Osteoblast (primary cell): ENCODE measurements around the gene LCLAT1. TPM values are rescaled to one million over a fixed set of nuclear protein-coding genes. Genes with fewer than 3 reads are reported as not detected.

ENCODE experiments used
- DNase-seq: peaks from one replicate; pipeline ENCODE4 v3.0.0; 2011; ENCODE audit warnings: low spot score, mixed read lengths; ENCODE audit not compliant: insufficient read length; ENCODE audit errors: missing footprints
- H2AFZ ChIP-seq: 2 replicates; pipeline ENCODE4 v1.6.0; 2011; ENCODE audit warnings: mild to moderate bottlenecking, low read length
- H3K27ac ChIP-seq: 2 replicates; pipeline ENCODE4 v1.5.1; 2011; ENCODE audit warnings: mild to moderate bottlenecking, low read depth, low read length, moderate library complexity
- H3K27me3 ChIP-seq: 2 replicates; pipeline ENCODE4 v1.6.0; 2012; ENCODE audit warnings: mild to moderate bottlenecking, control low read depth, inconsistent platforms, low read length, moderate library complexity; ENCODE audit not compliant: insufficient read depth
- H3K36me3 ChIP-seq: 2 replicates; pipeline ENCODE4 v1.5.1; 2011; ENCODE audit warnings: mild to moderate bottlenecking, low read length, control low read depth, moderate library complexity; ENCODE audit not compliant: insufficient read depth
- H3K4me1 ChIP-seq: 2 replicates; pipeline ENCODE4 v1.5.1; 2011; ENCODE audit warnings: mild to moderate bottlenecking, low read length, control low read depth, moderate library complexity; ENCODE audit not compliant: insufficient read depth
- H3K4me2 ChIP-seq: 2 replicates; pipeline ENCODE4 v1.6.0; 2011; ENCODE audit warnings: mild to moderate bottlenecking, low read length; ENCODE audit not compliant: insufficient read depth
- H3K4me3 ChIP-seq: fragments of 200-600 bp; sonication (generic); 3 replicates; pipeline ENCODE4 v1.5.1; 2012; ENCODE audit warnings: mild to moderate bottlenecking, low read length, inconsistent platforms; ENCODE audit not compliant: insufficient read depth
- H3K79me2 ChIP-seq: 2 replicates; pipeline ENCODE4 v1.6.0; 2012; ENCODE audit warnings: mild to moderate bottlenecking, low read length, control low read depth, inconsistent platforms; ENCODE audit not compliant: insufficient read depth
- H3K9me3 ChIP-seq: 2 replicates; pipeline ENCODE4 v1.5.1; 2011; ENCODE audit warnings: low read depth, low read length, control low read depth
- H4K20me1 ChIP-seq: 2 replicates; pipeline ENCODE4 v1.6.0; 2012; ENCODE audit warnings: mild to moderate bottlenecking, low read length, control low read depth; ENCODE audit not compliant: insufficient read depth
- CTCF ChIP-seq: IDR thresholded peaks from 2 replicates; pipeline ENCODE4 v1.5.1; 2011; ENCODE audit warnings: mild to moderate bottlenecking, low read depth, low read length, moderate library complexity; ENCODE audit errors: extremely low read depth
- total RNA-seq: library from RNA; depleted of rRNA; stranded (reverse); fragments of >200 nt; gene quantifications from 2 replicates; pipeline ENCODE4 v1.2.3, GENCODE V29; 2012

The LCLAT1 gene
- total RNA-seq, 1 donor = 29.7 TPM

DNA sequence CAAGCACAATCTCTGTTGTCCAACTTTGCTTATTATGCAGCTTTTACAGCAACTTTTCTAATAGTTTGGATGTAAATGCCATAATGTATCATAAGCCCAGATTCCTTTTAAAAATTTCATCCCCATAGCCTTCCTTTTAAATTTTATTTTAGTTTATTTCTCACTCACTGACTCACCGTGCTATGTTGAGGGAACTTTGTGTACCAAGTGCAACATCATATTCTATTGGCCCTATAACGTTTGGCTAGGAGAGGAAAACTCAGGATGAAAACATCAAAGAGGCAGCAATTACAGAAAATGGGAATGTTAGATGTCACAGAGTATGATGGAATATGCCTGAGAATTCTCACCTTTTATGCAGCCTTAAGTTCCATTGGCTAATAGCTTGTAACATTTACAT lies 135.5 kb downstream of the LCLAT1 start:
- Histone ChIP-seq H3K4me1 (no peaks in the 10 kb centered on the region), H3K36me3 (no peaks in the 10 kb centered on the region), H3K4me2 (no peak overlapping the region), H3K79me2 (no peaks in the 10 kb centered on the region), H3K27ac (no peak overlapping the region), H2AFZ (no peak overlapping the region), H3K27me3 (no peaks in the 10 kb centered on the region), H3K4me3 (no peak overlapping the region), H4K20me1 (no peaks in the 10 kb centered on the region), H3K9me3 (no peaks in the 10 kb centered on the region)
- no peak for TF ChIP-seq CTCF
- no peak for DNase-seq

- H3K4me3 ChIP-seq = no peak overlapping the region
- H3K36me3 ChIP-seq = no peaks in the 10 kb centered on the region
- H3K27me3 ChIP-seq = no peaks in the 10 kb centered on the region
- no peak overlapping the region for H3K27ac ChIP-seq
- H3K4me1 ChIP-seq = no peaks in the 10 kb centered on the region
- no peaks in the 10 kb centered on the region for H3K79me2 ChIP-seq
- H3K9me3 ChIP-seq = no peaks in the 10 kb centered on the region
- no peaks in the 10 kb centered on the region for H4K20me1 ChIP-seq
- H3K4me2 ChIP-seq = no peak overlapping the region
- no peak for TF ChIP-seq CTCF
- H2AFZ ChIP-seq = no peak overlapping the region
- no peak for DNase-seq
Measured at GRCh38 chr2:30583204-30583749, 136.2 kb downstream of the LCLAT1 start.

DNA sequence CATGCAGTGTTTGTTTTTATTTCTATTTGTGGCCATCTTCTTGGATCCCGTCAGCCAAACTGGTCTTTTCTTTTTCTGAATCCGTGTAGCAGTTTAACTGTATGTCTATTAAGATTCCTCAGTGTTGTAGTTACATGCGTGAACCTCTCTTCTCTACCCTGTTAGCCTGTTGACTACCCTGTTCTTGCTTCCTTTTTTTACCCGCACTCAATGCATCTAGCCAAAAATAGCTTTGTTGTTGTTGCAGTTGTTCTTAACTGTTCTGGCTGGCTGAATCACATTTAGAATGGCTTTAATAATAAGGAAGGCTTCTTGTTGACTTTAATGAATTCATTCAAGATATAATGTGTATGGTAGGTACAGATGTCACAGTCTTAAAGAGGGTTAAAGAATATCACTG lies 137.1 kb downstream of the LCLAT1 start:
- DNase-seq = peak; percentile 22
- Histone ChIP-seq H2AFZ (no peak overlapping the region), H3K4me1 (peaks cover 4% of the 10 kb centered on the region), H3K36me3 (no peaks in the 10 kb centered on the region), H3K4me3 (no peak overlapping the region), H3K27me3 (no peaks in the 10 kb centered on the region), H3K79me2 (no peaks in the 10 kb centered on the region), H3K9me3 (no peaks in the 10 kb centered on the region), H3K27ac (no peak overlapping the region), H3K4me2 (no peak overlapping the region), H4K20me1 (no peaks in the 10 kb centered on the region)
- TF ChIP-seq CTCF = no peak

DNA sequence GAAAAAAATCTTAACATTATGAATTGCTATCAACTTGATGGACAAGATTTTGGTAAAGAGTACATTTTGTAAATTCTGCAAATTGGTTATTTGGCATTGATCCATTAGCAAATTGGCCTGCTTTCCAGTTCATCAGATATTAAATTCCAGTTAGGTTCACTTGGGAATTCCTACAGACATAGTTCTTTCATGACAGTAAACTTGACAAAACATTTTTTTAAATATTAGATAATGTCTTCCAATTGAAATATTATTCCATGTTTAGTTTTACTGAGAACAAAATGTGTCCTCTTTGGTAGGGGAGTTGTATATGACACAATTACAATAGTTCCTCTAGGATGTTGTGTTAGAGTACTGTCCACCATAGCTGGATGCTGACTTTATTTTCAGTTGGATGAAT lies 141.9 kb downstream of the LCLAT1 start:
- H3K4me1 ChIP-seq = peaks cover 10% of the 10 kb centered on the region
- no peaks in the 10 kb centered on the region for H3K36me3 ChIP-seq
- DNase-seq = no peak
- H2AFZ ChIP-seq = no peak overlapping the region
- no peak overlapping the region for H3K4me3 ChIP-seq
- H3K27me3 ChIP-seq = no peaks in the 10 kb centered on the region
- no peaks in the 10 kb centered on the region for H3K79me2 ChIP-seq
- H3K27ac ChIP-seq = no peak overlapping the region
- TF ChIP-seq CTCF = no peak
- H3K4me2 ChIP-seq = no peak overlapping the region
- H4K20me1 ChIP-seq = no peaks in the 10 kb centered on the region
- H3K9me3 ChIP-seq = no peaks in the 10 kb centered on the region
